ENCODE measurements around the gene MB. TPM values are rescaled to one million over a fixed set of nuclear protein-coding genes. Genes with fewer than 3 reads are reported as not detected.

Gene MB
- total RNA-seq, 2 donors from 2014 or later, result 9.9 to 71.8 TPM

Other genes starting within 250 kb of the MB start
- 10 to 100 TPM in 1 of 2 donors, 1 to 10 TPM in 1; 3.5 to 31.5 TPM for gene HMOX1, start 236.2 kb downstream of the MB start, total RNA-seq
- 10 to 100 TPM; 42.2 to 51.8 TPM for gene MCM5, start 217.2 kb downstream of the MB start, total RNA-seq
- gene RASD2, start 76.5 kb downstream of the MB start, total RNA-seq, result 1 to 10 TPM; 6.2 to 8.0 TPM
- 10 to 100 TPM in 1 of 2 donors, 1 to 10 TPM in 1; 8.7 to 14.6 TPM for gene APOL6, start 31.1 kb upstream of the MB start, total RNA-seq
- not detected for gene APOL5, start 100.5 kb upstream of the MB start, total RNA-seq

Measured in prostate gland (tissue), 2 donors.